Hematopoietic multipotent progenitor cell (in vitro differentiated cells): ENCODE measurements around the gene PRDM12. TPM values are rescaled to one million over a fixed set of nuclear protein-coding genes. Genes with fewer than 3 reads are reported as not detected.
"Not testable (repeated sequence)": the region's sequence is repeated elsewhere in the genome, so short reads cannot be mapped to it uniquely, and the experiment has no call there.

Source experiments
- DNase-seq, 3 donors: peaks; one replicate each; pipeline ENCODE4 v3.0.0-alpha.2; 2011 to 2015; ENCODE audit warnings: low read depth in 2 of 3, low spot score in 2 of 3
- total RNA-seq: library from RNA; depleted of rRNA; stranded (reverse); fragments of >200 nt; gene quantifications from one replicate; pipeline ENCODE4 v1.2.3, GENCODE V29; 2012

Gene PRDM12
- total RNA-seq, 1 donor = not detected

- DNase-seq = peak in 1 of 3 donors; percentile 38
Measured at GRCh38 chr9:130663258-130663976, 977 bp upstream of the PRDM12 start.

GRCh38 chr9:130663977-130664250, 480 bp upstream of the PRDM12 start:
- DNase-seq = no peak

GRCh38 chr9:130665029-130665430, 636 bp downstream of the PRDM12 start:
- no peak for DNase-seq

GRCh38 chr9:130665431-130666392, 1.3 kb downstream of the PRDM12 start:
- peak in 1 of 3 donors; percentile 40 for DNase-seq

GRCh38 chr9:130666393-130667119, 2.2 kb downstream of the PRDM12 start:
- DNase-seq = no peak

GRCh38 chr9:130667120-130667435, 2.7 kb downstream of the PRDM12 start:
- no peak for DNase-seq

GRCh38 chr9:130668196-130668595, 3.8 kb downstream of the PRDM12 start:
- no peak for DNase-seq

- DNase-seq = no peak
Measured at GRCh38 chr9:130668659-130669058, 4.3 kb downstream of the PRDM12 start.

- no peak for DNase-seq
Measured at GRCh38 chr9:130669965-130670364, 5.6 kb downstream of the PRDM12 start.

GRCh38 chr9:130670644-130671043, 6.2 kb downstream of the PRDM12 start:
- no peak for DNase-seq

GRCh38 chr9:130672466-130672865, 8.1 kb downstream of the PRDM12 start:
- DNase-seq = no peak

GRCh38 chr9:130672933-130673615, 8.7 kb downstream of the PRDM12 start:
- DNase-seq = no peak

- DNase-seq = no peak
Measured at GRCh38 chr9:130675396-130675795, 11.0 kb downstream of the PRDM12 start.

- no peak for DNase-seq
Measured at GRCh38 chr9:130677252-130677651, 12.9 kb downstream of the PRDM12 start.

GRCh38 chr9:130680836-130681768, 16.7 kb downstream of the PRDM12 start:
- DNase-seq = peak in 2 of 3 donors; percentile 67 to 78

- no peak for DNase-seq
Measured at GRCh38 chr9:130681769-130682420, 17.5 kb downstream of the PRDM12 start.

- peak in 1 of 3 donors; percentile 54 for DNase-seq
Measured at GRCh38 chr9:130682421-130683121, 18.2 kb downstream of the PRDM12 start.

- no peak for DNase-seq
Measured at GRCh38 chr9:130685104-130685503, 20.7 kb downstream of the PRDM12 start.

GRCh38 chr9:130685945-130686344, 21.6 kb downstream of the PRDM12 start:
- not testable (repeated sequence) for DNase-seq
